Right renal pelvis (tissue), 4 donors: ENCODE measurements around the gene ASPHD1. TPM values are rescaled to one million over a fixed set of nuclear protein-coding genes. Genes with fewer than 3 reads are reported as not detected.
A peak's percentile ranks its signal among the peaks of the same experiment; 100 is the strongest.
"Not testable (repeated sequence)": the region's sequence is repeated elsewhere in the genome, so short reads cannot be mapped to it uniquely, and the experiment has no call there.

Experiments used
- DNase-seq, 4 donors: peaks; one replicate each; pipeline ENCODE4 v3.0.0-alpha.2; 2013; ENCODE audit warnings: low read depth in 4 of 4, low spot score in 3 of 4, missing footprints in 1 of 4
- polyA plus RNA-seq, 4 donors: library from polyadenylated mRNA; unstranded; fragments of 120-200 nt; gene quantifications; one replicate each; pipeline ENCODE4 v1.2.1, GENCODE V29; 2013; ENCODE audit not compliant: insufficient read length in 4 of 4

The ASPHD1 gene
- polyA plus RNA-seq, 4 donors = 0.60 to 1.2 (median 0.82) TPM

DNA sequence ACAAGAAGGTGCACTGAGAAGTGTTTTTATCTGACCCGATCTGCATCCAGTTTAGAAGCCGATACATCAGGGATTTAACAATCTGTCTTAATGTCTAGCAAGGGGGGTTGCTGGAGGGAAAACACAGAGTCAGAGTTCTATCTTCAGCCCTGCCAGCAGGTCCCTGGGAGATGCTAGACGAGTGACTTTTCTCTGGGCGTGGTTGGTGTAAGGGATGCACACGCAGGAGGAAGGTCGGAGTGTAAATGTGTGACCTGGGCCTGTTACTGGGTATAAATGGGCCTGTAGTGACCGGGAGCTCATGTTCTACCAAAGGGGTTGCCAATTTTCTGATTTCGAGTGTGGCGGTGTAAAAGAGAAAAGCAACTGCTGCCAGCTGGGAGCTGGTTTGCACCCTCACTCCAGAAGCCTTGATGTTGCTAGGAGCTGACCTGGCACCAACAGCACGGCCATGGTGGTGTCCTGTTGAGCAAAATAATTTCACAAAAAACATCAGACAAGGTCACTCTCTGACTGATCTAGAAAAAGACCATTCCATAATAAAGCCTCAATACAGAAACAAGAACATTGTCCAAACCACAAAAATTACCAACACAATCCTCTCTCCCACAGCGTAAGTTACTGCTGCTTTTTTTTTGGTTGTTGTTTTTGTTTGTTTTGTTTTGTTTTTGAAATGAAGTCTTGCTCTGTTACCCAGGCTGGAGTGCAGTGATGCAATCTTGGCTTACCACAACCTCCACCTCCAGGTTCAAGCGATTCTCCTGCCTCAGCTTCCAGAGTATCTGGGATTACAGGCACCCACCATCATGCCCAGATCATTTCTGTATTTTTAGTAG is 27.0 kb downstream of the ASPHD1 start:
- no peak for DNase-seq

DNA sequence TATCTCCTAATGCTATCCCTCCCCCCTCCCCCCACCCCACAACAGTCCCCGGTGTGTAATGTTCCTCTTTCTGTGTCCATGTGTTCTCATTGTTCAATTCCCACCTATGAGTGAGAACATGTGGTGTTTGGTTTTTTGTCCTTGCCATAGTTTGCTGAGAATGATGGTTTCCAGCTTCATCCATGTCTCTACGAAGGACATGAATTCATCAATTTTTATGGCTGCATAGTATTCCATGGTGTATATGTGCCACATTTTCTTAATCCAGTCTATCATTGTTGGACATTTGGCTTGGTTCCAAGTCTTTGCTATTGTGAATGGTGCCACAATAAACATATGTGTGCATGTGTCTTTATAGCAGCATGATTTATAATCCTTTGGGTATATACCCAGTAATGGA is 31.5 kb downstream of the ASPHD1 start:
- not testable (repeated sequence) for DNase-seq

- DNase-seq = no peak
Measured at GRCh38 chr16:29940656-29941055, 40.4 kb downstream of the ASPHD1 start.

GRCh38 chr16:29943846-29944799 is 43.8 kb downstream of the ASPHD1 start:
- DNase-seq = peak in 3 of 4 donors; percentile 61 to 81 (median 80)

DNA sequence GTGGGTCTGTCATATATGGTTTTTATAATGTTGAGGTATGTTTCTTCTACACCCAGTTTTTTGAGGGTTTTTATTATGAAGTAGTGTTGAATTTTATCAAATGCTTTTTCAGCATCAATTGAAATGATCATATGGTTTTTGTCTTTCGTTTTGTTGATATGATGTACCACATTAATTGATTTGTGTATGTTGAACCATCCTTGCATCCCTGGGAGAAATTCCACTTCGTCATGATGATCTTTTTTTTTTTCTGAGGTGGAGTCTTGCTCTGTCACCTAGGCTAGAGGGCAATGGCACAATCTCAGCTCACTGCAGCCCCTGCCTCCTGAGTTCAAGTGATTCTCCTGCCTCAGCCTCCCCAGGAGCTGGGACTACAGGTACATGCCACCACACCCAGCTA is 47.6 kb downstream of the ASPHD1 start:
- DNase-seq = no peak

- DNase-seq = no peak
Measured at GRCh38 chr16:29950806-29951461, 50.6 kb downstream of the ASPHD1 start.

- DNase-seq = no peak
Measured at GRCh38 chr16:29951625-29952365, 51.5 kb downstream of the ASPHD1 start.

Other genes with a start within 250 kb of the ASPHD1 start
- 1 to 10 TPM; 2.2 to 3.4 (median 2.7) TPM for gene SPN, start 237.2 kb upstream of the ASPHD1 start, polyA plus RNA-seq
- gene QPRT, start 221.3 kb upstream of the ASPHD1 start, polyA plus RNA-seq = 100 to 1,000 TPM; 141 to 195 (median 149) TPM
- gene C16orf54, start 154.5 kb upstream of the ASPHD1 start, polyA plus RNA-seq = under 1 TPM; 0.19 to 0.28 (median 0.22) TPM
- under 1 TPM in 1 of 4 donors, not detected in 3; 0.01 TPM for gene ZG16, start 122.2 kb upstream of the ASPHD1 start, polyA plus RNA-seq
- gene KIF22, start 109.7 kb upstream of the ASPHD1 start, polyA plus RNA-seq = 10 to 100 TPM; 65.2 to 77.7 (median 67.6) TPM
- 100 to 1,000 TPM; 273 to 344 (median 293) TPM for gene MAZ, start 94.0 kb upstream of the ASPHD1 start, polyA plus RNA-seq
- 10 to 100 TPM; 14.7 to 21.0 (median 17.1) TPM for gene PRRT2, start 88.3 kb upstream of the ASPHD1 start, polyA plus RNA-seq
- gene PAGR1, start 84.3 kb upstream of the ASPHD1 start, polyA plus RNA-seq = 10 to 100 TPM; 33.9 to 46.9 (median 35.9) TPM
- 10 to 100 TPM; 17.7 to 23.6 (median 21.5) TPM for gene MVP, start 80.0 kb upstream of the ASPHD1 start, polyA plus RNA-seq
- gene CDIPT, start 37.3 kb upstream of the ASPHD1 start, polyA plus RNA-seq = 100 to 1,000 TPM; 104 to 133 (median 112) TPM
- gene SEZ6L2, start 938 bp upstream of the ASPHD1 start, polyA plus RNA-seq = 10 to 100 TPM; 11.3 to 13.7 (median 12.4) TPM
- gene KCTD13, start 25.7 kb downstream of the ASPHD1 start, polyA plus RNA-seq = 10 to 100 TPM; 12.5 to 18.4 (median 16.4) TPM
- 100 to 1,000 TPM; 115 to 126 (median 116) TPM for gene TMEM219, start 61.6 kb downstream of the ASPHD1 start, polyA plus RNA-seq
- gene TAOK2, start 73.4 kb downstream of the ASPHD1 start, polyA plus RNA-seq = 10 to 100 TPM; 41.9 to 52.5 (median 43.5) TPM
- 10 to 100 TPM; 15.2 to 22.5 (median 16.6) TPM for gene HIRIP3, start 95.1 kb downstream of the ASPHD1 start, polyA plus RNA-seq
- 10 to 100 TPM; 43.5 to 56.0 (median 48.6) TPM for gene INO80E, start 95.8 kb downstream of the ASPHD1 start, polyA plus RNA-seq
- gene DOC2A, start 110.5 kb downstream of the ASPHD1 start, polyA plus RNA-seq = 1 to 10 TPM; 2.1 to 2.7 (median 2.5) TPM
- not detected for gene C16orf92, start 122.7 kb downstream of the ASPHD1 start, polyA plus RNA-seq
- 1 to 10 TPM in 1 of 4 donors, under 1 TPM in 3; 0.58 to 1.4 (median 0.81) TPM for gene TLCD3B, start 130.8 kb downstream of the ASPHD1 start, polyA plus RNA-seq
- gene ALDOA, start 165.3 kb downstream of the ASPHD1 start, polyA plus RNA-seq = 100 to 1,000 TPM; 478 to 641 (median 500) TPM
- 100 to 1,000 TPM in 1 of 4 donors, 10 to 100 TPM in 3; 82.0 to 120 (median 90.5) TPM for gene PPP4C, start 175.5 kb downstream of the ASPHD1 start, polyA plus RNA-seq
- gene TBX6, start 191.4 kb downstream of the ASPHD1 start, polyA plus RNA-seq = 1 to 10 TPM; 1.1 to 2.0 (median 1.2) TPM
- gene YPEL3, start 195.7 kb downstream of the ASPHD1 start, polyA plus RNA-seq = 10 to 100 TPM; 56.7 to 78.4 (median 60.1) TPM
- 10 to 100 TPM in 2 of 4 donors, 1 to 10 TPM in 2; 8.9 to 14.8 (median 12.2) TPM for gene GDPD3, start 213.0 kb downstream of the ASPHD1 start, polyA plus RNA-seq
- 10 to 100 TPM; 85.7 to 98.8 (median 92.2) TPM for gene MAPK3, start 222.7 kb downstream of the ASPHD1 start, polyA plus RNA-seq